Activated CD8-positive, alpha-beta memory T cell treated with anti-CD3 and anti-CD28 coated beads for 48 hours (primary cell): ENCODE measurements around the gene USP24.
A peak's percentile ranks its signal among the peaks of the same experiment; 100 is the strongest.
"Not testable (repeated sequence)": the region's sequence is repeated elsewhere in the genome, so short reads cannot be mapped to it uniquely, and the experiment has no call there.

Source experiments
- DNase-seq, 3 experiments: peaks; one replicate each; pipeline ENCODE4 v3.0.0-alpha.2; 2020; ENCODE audit warnings: low read depth in 2 of 3, low spot score in 2 of 3

USP24 gene

GRCh38 chr1:55040083-55040932, 174.9 kb downstream of the USP24 start:
- DNase-seq: no peak

DNA sequence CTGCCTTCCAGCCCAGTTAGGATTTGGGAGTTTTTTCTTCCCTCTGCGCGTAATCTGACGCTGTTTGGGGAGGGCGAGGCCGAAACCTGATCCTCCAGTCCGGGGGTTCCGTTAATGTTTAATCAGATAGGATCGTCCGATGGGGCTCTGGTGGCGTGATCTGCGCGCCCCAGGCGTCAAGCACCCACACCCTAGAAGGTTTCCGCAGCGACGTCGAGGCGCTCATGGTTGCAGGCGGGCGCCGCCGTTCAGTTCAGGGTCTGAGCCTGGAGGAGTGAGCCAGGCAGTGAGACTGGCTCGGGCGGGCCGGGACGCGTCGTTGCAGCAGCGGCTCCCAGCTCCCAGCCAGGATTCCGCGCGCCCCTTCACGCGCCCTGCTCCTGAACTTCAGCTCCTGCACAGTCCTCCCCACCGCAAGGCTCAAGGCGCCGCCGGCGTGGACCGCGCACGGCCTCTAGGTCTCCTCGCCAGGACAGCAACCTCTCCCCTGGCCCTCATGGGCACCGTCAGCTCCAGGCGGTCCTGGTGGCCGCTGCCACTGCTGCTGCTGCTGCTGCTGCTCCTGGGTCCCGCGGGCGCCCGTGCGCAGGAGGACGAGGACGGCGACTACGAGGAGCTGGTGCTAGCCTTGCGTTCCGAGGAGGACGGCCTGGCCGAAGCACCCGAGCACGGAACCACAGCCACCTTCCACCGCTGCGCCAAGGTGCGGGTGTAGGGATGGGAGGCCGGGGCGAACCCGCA, 175.7 kb downstream of the USP24 start, which contains the start of gene PCSK9:
Gene PCSK9, plus strand, starts transcription at position 207 of the 741 bp plus-strand sequence. Its CDS starts 290 bp downstream, at position 497.
- no peak for DNase-seq

DNA sequence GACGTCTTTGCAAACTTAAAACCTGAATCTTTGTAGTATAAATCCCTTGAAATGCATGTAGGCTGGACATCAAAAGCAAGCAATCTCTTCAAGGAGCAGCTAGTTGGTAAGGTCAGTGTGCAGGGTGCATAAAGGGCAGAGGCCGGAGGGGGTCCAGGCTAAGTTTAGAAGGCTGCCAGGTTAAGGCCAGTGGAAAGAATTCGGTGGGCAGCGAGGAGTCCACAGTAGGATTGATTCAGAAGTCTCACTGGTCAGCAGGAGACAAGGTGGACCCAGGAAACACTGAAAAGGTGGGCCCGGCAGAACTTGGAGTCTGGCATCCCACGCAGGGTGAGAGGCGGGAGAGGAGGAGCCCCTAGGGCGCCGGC, 176.2 kb downstream of the USP24 start:
- no peak for DNase-seq

- no peak for DNase-seq
These were observed 176.7 kb downstream of the USP24 start for GRCh38 chr1:55038552-55038838.

- DNase-seq: no peak
These were observed 177.2 kb downstream of the USP24 start for GRCh38 chr1:55037733-55038551.

DNA sequence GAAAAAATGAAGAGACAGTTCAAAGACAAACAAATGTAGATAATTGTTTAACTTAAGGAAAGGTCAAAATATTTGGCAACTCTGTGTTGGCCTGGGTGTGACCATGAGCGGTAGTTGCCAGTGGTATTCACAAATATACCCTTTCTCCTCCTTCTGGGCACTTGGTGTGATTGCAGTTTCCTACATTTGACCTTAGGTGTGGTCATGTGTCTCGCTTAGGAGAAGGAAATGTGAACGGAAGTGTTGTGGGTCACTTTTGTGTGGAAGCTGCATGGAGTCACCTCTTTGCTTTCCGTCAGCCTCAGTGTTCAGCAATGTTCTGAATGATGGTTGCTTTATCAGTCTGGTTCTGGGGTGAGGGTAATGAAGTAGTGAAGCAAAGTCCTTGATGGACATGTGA, 179.3 kb downstream of the USP24 start:
- no peak for DNase-seq

DNA sequence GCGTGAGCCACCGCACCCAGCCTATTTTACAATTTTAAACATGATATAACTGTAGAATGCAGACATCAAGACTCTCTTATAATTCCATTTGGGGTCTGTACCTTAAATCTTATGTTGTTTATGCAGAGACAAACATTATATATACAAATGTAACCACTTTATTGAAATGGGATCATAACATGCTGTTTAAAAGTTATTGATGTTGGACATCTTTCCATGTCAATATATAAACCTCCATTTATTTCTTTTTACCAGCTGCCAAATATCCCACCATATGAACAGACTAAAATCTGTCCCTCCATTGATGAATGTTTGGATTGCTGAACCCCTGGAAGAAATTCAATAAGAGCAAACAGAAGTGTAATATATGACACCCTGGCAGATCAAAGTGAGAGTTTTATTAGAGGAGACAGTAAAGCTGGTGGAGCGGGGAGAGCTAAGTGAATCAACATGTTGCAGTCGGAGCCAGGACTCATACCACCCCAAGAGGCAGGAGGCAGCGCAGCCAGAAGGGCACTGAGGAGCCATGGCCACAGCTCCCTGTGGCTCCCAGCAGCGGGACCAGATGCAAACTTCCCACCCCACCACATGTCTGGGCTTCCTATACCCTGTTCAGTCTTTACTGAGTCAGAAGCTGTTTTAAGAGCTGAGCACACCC, 180.6 kb downstream of the USP24 start:
- no peak for DNase-seq

- DNase-seq: no peak
These were observed 181.9 kb downstream of the USP24 start for GRCh38 chr1:55033265-55033614.

- not testable (repeated sequence) for DNase-seq
These were observed 184.1 kb downstream of the USP24 start for GRCh38 chr1:55031098-55031497.

DNA sequence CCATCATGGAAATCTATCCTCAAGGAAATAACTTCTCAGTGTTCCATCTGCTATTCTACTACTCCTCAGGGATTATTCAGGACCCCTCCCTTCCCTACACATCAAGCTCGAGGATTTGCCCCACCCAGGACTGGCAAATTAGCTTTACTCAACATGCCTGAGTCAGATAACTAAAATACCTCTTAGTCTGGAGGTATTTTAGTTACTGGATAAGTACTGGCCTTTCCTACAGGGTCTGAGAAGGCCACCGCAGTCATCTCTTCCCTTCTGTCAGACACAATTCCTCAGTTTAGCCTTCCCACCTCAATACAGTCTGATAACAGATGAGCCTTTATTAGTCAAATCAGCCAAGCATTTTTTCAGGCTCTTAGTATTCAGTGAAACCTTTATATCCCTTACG, 188.5 kb downstream of the USP24 start:
- not testable (repeated sequence) for DNase-seq

DNA sequence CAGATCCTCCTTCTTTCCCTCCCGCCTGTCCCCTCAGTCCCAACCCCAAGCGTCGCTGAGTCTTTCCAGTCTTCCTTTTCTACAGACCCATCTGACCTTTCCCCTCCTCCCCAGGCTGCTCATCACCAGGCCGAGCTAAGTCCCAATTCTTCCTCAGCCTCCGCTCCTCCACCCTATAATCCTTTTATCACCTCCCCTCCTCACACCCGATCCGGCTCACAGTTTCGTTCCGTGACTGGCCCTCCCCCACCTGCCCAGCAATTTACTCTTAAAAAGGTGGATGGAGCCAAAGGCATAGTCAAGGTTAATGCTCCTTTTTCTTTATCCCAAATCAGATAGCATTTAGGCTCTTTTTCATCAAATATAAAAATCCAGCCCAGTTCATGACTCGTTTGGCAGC, 191.0 kb downstream of the USP24 start:
- DNase-seq: not testable (repeated sequence)

DNA sequence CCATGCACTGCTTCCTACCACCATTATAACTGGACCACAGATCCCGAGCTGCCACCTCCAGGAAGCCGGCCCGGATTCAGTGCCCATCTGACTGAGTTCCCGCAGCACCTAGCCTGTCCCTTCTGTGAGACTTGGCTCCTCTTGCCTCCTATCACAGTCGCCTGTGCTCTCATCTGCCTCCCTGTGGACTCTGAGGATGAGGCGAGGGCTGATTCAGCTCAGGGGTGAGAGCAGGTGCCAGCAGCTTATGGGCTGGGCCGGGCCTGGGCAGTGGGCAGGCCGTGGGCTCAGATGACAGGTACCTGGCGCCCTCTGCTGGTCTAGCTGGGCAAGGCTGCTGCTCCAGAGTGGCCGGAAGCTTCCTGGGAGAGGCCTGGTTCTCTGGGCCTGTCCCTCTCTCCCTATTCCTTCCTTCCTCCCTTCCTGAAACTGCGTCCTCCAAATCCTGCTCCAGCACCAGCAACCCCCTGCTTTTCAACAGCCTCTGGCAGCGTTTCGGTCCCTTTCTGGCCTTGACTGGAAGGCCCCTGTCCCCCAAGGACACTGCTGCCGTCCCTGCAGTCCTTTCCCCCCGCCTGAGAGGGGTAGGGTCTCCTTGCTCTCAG, 193.1 kb downstream of the USP24 start:
- DNase-seq: peak; percentile 28 to 68 (median 52)

DNA sequence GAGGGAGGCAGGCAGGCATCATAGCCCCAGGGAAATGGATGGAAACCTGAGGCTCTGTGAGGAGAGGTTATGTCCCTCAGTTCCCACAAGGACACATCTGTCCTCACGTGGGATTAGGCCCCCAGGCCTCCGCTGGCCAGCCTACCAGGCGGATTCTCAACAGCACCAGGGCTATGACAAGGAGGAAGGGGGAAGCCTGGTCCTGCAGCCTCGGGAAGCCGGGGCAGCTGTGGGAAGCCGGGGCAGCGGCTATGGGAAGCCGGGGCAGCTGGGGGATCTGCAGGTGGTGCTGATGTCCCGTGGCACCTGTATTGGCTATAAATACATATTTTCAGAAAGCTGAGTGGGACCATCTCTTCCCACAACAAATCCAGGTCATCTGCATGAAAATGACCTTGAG, 196.8 kb downstream of the USP24 start:
- no peak for DNase-seq
